Measurements from ENCODE around the gene DEPDC4.

The DEPDC4 gene

DNA sequence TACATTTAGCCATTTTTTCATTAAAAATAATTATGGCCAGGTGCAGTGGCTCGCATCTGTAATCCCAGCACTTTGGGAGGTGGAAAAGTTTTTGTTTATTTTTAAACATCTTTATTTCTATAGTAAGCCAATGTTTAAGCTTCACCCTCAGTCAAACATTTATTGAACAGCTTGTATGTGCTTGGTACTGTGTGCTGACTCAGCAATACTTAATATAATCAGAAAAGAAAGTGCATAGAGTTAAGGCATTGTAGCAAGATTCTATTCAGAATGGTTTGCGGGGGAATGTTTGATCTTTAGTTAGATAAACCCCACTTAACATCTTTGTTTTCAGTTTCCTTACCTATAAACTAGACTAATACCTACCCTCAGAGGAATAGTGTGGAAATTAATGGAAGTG, 55.2 kb downstream of the DEPDC4 start:
- no peak for DNase-seq

DNA sequence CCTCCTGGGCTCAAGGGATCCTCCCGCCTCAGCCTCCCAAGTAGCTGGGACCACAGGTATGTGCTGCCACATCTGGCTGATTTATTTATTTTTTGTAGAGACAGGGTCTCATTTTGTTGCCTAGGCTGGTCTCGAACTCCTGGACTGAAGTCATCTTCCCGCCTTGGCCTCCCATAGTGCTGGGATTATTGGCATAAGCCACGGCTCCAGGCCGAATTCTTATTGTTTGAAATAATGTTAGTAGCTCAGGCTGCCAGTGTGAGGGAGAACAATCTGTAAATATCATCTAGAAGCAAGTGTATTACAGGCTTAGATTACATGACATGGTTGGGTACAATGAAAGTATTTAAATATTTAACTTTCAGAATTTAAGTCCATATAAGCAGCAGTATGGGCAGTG, 58.0 kb downstream of the DEPDC4 start:
- no peak for DNase-seq

DNA sequence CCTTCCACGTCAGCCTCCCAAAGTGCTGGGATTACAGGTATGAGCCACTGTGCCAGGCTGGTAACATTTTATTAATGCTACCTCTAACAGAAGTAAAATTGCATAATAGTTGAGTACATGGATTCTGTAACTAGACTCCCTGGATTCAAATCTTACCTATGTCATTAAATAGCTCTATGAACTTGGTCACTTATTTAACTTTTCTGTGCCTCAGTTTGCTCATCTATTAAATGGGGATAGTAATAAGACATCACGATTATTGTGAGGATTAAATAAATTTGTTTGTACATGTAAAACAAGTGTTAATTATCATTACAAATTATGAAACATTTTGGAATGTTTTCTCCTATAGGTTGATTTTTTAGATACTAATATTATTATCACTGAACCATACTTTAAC, 59.6 kb downstream of the DEPDC4 start:
- DNase-seq, result no peak

DNA sequence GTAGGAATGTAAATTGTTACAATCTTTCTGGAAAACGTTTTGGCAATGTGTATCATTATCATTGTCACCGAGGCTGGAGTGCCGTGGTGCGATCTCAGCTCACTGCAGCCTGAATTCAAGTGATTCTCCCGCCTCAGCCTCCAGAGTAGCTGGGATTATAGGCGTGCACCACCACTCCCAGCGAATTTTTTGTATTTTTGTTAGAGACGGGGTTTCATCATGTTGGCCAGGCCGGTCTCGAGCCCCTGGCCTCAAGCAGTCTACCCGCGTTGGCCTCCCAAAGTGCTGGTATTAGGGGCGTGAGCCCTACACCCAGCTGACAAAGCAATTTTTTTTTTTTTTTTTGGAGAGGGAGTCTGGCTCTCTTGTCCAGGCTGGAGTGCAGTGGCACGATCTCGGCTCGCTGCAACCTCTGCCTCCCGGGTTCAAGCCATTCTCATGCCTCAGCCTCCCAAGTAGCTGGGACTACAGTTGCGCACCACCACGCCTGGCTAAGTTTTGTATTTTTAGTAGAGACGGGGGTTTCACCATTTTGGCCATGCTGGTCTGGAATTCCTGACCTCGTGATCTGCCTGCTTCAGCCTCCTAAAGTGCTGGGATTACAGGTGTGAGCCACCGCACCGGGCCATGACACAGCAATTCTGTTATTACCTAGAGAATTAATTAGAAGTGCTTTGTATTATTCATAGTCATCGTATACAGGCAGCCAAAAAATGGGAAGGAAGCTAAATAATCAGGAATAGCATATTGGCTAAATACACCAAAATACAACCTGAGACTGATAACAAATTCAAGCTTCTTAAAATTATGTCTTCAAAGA, 65.1 kb downstream of the DEPDC4 start:
- no peak for DNase-seq

DNA sequence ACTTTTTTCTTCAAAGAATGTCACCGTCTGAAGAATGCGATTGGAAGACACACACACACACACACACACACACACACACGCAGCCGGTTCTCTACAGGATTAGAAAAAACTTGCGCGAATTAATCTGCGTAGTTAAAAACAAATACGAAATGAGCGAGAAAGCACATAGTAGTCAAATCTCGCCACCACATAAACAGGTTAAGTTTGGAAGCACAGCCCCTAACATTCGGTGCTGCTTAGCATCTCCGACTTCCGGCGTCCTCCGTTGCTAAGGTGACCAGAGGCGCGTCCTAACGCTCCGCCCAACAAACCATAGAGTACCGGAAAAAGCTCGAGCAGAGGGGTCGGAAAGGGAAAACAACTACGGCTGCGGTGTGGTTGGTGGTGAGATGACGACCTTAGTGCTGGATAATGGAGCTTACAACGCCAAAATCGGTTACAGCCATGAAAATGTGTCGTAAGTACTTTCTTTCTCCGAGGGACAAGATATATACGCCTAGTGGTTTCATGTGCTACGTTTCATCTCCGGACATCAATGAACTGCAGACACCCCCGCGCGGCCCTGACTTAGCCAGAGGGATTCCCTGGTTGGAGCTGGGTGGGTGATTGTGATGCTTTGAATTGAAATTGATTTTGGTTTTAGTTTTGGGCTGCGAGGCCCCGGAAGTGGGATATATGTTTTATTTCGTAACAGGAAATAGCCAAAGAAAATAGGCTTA, 66.3 kb downstream of the DEPDC4 start, which contains the start of gene ACTR6:
Gene ACTR6, plus strand, starts transcription at position 353 of the 719 bp plus-strand sequence. Its CDS starts 37 bp downstream, at position 390.
- DNase-seq, result peak; percentile 98

DNA sequence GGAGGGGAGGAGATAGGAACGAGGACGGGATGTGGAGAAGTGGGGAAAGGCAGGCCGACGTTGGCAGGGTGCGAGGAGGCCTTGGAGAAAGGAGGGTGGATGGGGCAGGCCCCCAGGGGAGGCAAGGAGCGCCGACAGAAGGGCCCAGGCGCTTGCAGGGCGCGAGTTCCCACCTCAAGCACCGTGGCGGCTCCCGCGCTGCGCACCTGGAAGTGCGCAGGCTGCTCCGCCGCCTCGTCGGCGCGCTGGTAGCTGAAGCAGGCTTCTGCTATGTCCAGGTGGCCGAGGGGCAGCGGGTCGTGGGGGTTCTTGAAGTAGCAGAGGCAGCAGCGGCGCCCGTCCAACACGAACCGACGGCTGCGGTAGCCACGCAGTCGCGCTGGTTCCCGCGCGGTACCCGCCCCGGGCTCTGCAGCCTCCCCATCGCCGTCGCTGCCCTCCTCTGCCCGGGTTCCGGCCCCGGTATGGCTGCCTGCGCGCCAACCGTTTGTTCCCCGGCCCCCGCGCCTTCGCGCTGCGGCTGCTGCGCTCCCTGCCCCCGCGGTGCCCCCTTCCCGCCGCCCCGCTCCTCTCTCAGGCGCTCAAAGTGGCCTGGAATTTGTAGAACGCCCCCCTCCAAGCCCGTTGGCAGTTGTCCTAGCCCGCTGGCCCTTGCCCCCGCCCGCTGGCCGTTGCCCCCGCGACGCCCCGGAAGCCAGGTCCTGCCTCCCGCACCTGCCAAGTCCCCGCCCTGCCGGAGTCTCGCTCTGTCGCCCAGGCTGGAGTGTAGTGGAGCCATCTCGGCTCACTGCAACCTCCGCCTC, 67.3 kb downstream of the DEPDC4 start:
- DNase-seq, result peak; percentile 84

DNA sequence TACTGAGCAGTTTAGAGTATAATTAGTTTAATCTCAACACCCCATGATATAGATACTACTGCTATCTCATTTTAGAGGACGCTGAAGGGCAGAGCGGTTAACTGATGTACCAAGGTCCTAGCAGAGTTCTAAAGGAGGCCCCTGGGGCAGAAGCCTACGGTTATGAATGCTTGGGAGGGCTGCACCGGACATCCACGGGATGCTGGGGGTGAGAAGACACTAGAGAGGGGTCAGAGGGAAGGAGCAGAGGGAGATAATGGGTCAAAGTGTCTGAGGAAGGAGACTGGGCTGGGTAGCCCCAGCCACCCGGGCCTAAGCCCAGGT, 67.9 kb downstream of the DEPDC4 start:
- no peak for DNase-seq

DNA sequence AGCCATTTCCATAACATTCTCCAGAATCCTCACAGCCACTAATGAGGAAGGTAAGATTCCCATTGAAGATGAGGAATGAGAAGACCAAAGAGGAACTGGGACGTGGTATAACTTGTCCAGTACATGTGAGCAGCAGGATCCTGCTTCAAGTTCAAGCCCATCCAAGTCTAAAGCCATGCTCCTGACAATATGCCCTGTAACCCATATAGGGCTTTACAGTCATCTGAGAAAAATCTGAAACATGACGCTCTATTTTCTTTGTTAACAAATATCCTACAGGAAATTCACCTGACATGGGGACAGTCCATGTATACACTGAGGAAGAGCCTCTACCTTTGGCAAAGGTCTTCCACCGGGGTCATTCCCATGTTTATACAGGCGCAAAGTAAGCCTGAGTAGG, 69.4 kb downstream of the DEPDC4 start:
- no peak for DNase-seq

DNA sequence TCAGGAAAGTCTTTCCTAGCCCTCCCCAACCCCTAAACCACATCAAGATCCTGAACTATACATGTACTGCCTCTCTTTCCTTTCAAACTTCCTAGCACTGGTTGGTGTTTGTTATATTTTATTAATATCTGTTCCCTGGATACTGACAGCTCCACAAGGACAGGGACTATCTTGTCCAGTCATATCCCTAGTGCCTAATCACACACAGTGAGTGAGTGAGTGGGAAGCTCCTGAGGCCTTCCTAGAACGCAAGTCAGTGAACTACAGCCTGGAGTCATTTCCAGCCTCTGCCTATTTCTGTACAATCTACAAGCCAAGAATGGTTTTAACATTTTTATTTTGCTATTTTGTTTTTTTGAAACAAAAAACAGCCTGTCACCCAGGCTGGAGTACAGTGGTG, 73.8 kb downstream of the DEPDC4 start:
- no peak for DNase-seq

Measured in CD4-positive, alpha-beta T cell treated with Interleukin-21 for 1 hour (primary cell).